Fibroblast of skin of abdomen (primary cell): ENCODE data around the gene THAP4.
"Not testable (repeated sequence)": the region's sequence is repeated elsewhere in the genome, so short reads cannot be mapped to it uniquely, and the experiment has no call there.

ENCODE experiments used
- DNase-seq: peaks from one replicate; pipeline ENCODE4 v3.0.0-alpha.2; 2013

Gene THAP4

GRCh38 chr2:241611062-241611461 lies 25.9 kb downstream of the THAP4 start:
- no peak for DNase-seq

- DNase-seq, result peak; percentile 84
Measured at GRCh38 chr2:241609859-241610793, 26.8 kb downstream of the THAP4 start.

- DNase-seq, result no peak
Measured at GRCh38 chr2:241608881-241609280, 28.1 kb downstream of the THAP4 start.

GRCh38 chr2:241607162-241607885 lies 29.6 kb downstream of the THAP4 start:
- DNase-seq, result no peak

GRCh38 chr2:241606186-241606585 lies 30.8 kb downstream of the THAP4 start:
- no peak for DNase-seq

GRCh38 chr2:241603686-241604085 lies 33.3 kb downstream of the THAP4 start:
- DNase-seq, result no peak

- no peak for DNase-seq
Measured at GRCh38 chr2:241602720-241603119, 34.2 kb downstream of the THAP4 start.

GRCh38 chr2:241601841-241602240 lies 35.1 kb downstream of the THAP4 start:
- DNase-seq, result no peak

GRCh38 chr2:241599615-241600014 lies 37.3 kb downstream of the THAP4 start:
- DNase-seq, result no peak

GRCh38 chr2:241598487-241598886 lies 38.5 kb downstream of the THAP4 start:
- DNase-seq, result no peak

- no peak for DNase-seq
Measured at GRCh38 chr2:241598061-241598460, 38.9 kb downstream of the THAP4 start.

- no peak for DNase-seq
Measured at GRCh38 chr2:241597561-241597960, 39.4 kb downstream of the THAP4 start.

- no peak for DNase-seq
Measured at GRCh38 chr2:241595600-241596140, 41.3 kb downstream of the THAP4 start.

- no peak for DNase-seq
Measured at GRCh38 chr2:241593271-241593670, 43.7 kb downstream of the THAP4 start.

- no peak for DNase-seq
Measured at GRCh38 chr2:241592126-241592845, 44.7 kb downstream of the THAP4 start.

GRCh38 chr2:241590496-241591455 lies 46.2 kb downstream of the THAP4 start:
- not testable (repeated sequence) for DNase-seq

GRCh38 chr2:241589863-241590262 lies 47.1 kb downstream of the THAP4 start:
- not testable (repeated sequence) for DNase-seq

GRCh38 chr2:241586564-241587264 lies 50.2 kb downstream of the THAP4 start:
- DNase-seq, result no peak

GRCh38 chr2:241584436-241584835 lies 52.5 kb downstream of the THAP4 start:
- peak; percentile 65 for DNase-seq

- DNase-seq, result no peak
Measured at GRCh38 chr2:241582806-241583205, 54.2 kb downstream of the THAP4 start.

GRCh38 chr2:241582328-241582727 lies 54.6 kb downstream of the THAP4 start:
- DNase-seq, result no peak
